ENCODE measurements around the gene TMEM167A.
"Not testable (repeated sequence)": the region's sequence is repeated elsewhere in the genome, so short reads cannot be mapped to it uniquely, and the experiment has no call there.

TMEM167A gene

GRCh38 chr5:83085106-83085505, 7.9 kb upstream of the TMEM167A start:
- no peak for DNase-seq

DNA sequence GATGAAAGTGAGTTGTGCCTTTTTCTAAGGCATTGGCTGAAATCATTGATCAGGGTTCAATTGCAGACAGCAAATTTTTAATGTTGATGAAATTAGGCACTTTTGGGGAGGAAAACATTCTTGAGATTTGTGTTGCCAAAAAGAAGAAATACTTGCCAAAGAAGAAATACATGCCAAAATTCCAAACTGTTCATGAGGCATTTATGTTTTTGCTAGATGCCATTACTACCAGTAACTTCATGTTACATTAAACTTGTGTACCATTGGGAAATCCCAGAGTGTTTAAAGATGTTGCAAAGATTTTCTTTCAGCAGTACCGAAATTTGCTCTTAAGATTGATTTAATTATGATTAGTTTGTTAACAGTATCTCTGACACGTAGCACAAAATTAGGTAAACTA, 7.1 kb upstream of the TMEM167A start:
- no peak for DNase-seq

- no peak for DNase-seq
Observed at GRCh38 chr5:83082750-83083149, 5.6 kb upstream of the TMEM167A start.

- no peak for DNase-seq
Observed at GRCh38 chr5:83077662-83078261, 568 bp upstream of the TMEM167A start.

GRCh38 chr5:83072966-83073365, 4.2 kb downstream of the TMEM167A start:
- DNase-seq = no peak

- no peak for DNase-seq
Observed at GRCh38 chr5:83071286-83072051, 5.7 kb downstream of the TMEM167A start.

DNA sequence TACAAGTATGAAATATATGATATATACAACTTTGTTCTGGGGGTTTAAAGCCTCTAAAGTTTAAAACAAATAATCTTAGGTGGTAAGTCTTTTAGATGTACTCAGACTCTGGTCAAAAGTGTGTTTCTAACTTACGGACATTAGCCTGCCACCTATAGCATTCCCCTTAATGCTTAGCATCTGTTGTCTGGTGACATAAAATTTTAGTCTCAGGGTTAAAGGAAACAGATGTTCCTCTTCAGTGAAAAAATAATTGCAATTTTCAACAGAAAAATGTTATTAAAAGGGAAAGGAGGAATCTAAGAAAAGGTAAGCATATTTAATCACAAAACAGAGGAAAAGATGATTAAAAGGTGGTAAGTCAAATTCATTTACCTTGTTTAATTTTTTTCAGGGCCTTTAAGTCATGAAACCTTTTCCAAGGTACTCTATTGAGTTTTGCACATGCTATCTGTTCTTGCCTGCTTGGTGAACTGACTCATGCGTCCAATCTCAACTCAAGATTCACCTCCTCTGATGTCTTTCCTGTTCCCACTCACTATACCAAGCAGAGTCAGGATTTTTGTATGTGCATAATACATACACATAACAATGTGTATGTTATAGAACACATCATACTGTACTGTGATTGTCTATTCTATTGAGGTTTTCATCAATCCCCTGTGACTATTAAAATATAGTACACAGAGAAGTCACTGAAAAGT, 7.9 kb downstream of the TMEM167A start:
- DNase-seq = no peak

- not testable (repeated sequence) for DNase-seq
Observed at GRCh38 chr5:83067377-83067776, 9.8 kb downstream of the TMEM167A start.

DNA sequence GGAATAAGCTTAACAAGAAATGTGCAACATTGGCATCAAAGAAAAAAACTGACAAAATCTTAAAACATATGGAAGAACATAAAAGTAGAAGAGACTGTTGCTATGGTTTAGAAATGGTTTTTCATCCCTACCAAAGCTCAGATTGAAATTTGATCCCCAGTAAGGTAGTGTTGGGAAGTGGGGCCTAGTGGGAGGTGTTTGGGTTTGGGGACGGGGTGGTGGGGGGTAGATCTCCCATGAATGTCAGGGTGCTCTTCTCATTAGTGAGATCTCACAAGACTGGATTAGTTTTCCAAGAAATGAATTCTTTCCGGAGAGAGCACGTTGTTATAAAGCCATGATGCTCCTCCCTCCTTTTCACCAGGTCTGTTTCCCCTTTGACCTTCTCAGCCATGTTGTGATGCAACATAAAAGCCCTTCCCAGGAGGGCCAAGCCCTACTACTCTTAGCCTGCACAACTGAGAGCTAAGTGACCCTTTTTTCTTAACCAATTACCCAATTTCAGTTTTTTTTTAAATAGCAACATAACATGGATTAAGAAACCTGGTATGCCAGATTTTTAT, 10.6 kb downstream of the TMEM167A start:
- no peak for DNase-seq

DNA sequence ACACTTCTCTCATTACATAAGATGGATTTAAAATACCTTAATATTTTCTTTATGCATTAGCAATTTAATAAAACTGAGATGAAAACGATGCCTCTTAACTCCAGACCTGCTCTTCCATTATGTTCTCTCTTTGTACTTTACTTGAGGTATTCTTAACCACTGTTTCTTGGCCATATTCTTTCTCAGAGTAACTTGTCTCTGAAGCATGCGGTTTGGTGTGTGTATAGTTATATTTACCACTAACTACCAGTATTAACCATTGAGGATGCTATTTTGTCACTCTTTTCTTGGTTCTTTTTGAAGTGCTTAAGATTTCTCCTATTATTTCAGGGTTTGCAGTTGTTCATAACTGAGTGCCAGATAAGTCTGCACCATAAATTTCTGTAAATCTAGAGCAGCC, 17.9 kb downstream of the TMEM167A start:
- DNase-seq = no peak

DNA sequence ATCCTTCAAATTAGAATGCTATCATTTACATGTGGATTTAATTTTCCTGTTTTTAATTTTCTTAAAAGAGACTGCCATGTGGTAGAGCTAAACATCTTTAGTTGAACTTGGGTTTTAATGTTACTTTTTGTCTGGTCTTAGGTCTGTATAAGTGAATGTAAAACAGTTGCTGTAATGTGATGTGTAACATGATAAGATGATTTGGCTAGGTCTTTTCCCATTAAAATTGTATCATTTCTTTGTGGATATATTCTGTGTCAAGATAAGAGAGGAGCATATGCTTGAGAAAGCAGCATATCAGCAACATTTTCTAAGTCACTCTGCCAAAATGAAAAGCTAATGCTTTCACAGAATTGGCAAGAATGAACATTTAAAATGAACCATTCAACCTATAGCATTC, 18.5 kb downstream of the TMEM167A start:
- no peak for DNase-seq

- DNase-seq = no peak
Observed at GRCh38 chr5:83055166-83055565, 22.0 kb downstream of the TMEM167A start.

DNA sequence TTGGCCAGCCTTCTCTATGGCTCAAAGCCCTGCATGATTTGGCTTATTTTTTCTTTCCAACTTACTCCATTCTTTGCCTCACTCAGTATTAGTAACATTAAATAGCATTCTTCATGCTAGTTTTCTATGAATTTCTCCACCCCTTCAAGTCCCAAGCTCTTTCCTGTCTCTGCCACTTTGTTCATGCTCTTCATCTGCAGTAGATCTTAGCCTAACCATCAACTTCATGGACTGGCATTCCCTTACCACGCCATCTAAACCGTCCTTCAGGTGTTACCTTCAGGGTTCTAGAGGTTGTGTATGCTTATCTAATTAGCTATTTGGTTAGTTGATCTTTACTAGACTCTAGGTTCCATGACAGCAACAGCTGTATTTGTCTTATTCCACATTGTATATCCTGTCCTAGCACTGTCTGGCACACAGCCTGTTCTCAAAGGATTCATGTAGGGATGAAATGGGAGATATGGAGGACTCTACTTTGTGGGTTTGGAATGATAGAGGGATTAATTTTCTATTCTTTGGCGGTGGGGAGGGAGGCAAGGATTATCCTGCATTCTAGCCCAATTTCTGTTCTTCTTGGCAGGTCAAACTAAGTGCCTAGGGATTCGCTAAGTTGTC, 26.4 kb downstream of the TMEM167A start:
- DNase-seq = no peak

GRCh38 chr5:83049370-83049885, 27.8 kb downstream of the TMEM167A start:
- no peak for DNase-seq

DNA sequence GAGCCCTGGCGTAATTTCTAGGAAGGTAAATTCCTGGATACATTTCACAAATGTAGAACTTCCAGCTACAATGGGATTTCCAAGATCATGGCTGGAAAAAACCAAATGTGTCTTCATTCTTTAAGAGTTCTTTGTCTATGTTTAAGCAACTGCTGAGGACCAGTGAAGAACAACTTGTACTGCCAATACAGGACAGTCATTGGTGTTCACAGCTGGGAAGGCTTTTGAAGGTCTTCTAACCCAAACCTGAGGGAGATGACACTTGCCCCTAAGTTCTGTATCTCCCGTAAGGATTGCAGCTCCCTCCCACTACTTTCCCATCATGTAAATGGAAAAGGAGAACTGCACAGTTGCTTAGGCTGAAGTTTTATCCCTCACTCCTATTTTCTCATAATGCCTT, 28.4 kb downstream of the TMEM167A start:
- DNase-seq = no peak

DNA sequence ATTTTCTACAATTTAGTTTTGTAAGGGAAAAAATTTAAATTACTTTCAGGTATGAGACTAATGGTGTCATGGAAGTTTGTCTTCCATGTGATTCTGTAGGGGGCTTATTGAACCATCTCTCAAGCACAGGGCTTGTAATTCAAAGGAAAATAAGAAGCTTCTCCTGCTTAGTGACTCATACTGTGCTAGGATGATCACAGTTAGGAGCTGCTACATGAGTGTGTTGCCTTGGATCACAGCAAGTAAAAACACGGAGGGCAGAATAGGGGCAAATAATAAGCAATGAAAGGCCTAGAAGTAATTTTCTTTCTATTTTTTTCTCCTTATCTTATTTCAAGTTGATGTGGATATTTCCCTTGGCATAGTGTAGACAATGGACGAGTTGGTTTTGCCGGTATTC, 28.9 kb downstream of the TMEM167A start:
- no peak for DNase-seq

- no peak for DNase-seq
Observed at GRCh38 chr5:83044926-83045325, 32.3 kb downstream of the TMEM167A start.

- DNase-seq = no peak
Observed at GRCh38 chr5:83042507-83042906, 34.7 kb downstream of the TMEM167A start.

- no peak for DNase-seq
Observed at GRCh38 chr5:83038924-83039323, 38.3 kb downstream of the TMEM167A start.

DNA sequence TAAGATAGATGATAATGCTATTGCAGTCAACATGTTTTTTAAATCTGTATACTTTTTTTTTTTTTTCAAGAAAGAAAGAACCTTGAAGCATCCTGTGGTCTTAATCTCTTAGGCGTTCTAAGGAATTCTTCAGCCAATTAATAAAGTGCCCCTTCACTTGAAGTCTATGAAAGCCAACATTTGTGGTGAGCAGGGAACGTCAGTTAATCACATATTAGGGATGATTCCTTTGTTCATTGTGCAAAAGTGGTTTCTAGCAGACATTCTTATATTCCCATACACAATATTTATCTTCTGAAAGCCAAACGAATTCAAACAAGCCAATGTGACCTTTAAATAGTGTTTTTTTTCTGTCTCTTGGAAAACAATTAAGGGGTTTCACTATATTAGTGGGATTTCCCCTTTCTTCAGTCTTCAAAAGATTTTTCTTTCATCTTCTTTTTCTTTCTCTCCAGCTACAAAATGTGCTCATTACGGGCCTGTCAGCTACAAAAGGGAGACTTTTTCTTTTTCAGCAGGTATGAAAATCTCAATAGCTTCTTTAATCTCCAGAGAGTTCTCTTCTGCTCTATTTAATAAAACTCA, 40.1 kb downstream of the TMEM167A start:
- DNase-seq = no peak

DNA sequence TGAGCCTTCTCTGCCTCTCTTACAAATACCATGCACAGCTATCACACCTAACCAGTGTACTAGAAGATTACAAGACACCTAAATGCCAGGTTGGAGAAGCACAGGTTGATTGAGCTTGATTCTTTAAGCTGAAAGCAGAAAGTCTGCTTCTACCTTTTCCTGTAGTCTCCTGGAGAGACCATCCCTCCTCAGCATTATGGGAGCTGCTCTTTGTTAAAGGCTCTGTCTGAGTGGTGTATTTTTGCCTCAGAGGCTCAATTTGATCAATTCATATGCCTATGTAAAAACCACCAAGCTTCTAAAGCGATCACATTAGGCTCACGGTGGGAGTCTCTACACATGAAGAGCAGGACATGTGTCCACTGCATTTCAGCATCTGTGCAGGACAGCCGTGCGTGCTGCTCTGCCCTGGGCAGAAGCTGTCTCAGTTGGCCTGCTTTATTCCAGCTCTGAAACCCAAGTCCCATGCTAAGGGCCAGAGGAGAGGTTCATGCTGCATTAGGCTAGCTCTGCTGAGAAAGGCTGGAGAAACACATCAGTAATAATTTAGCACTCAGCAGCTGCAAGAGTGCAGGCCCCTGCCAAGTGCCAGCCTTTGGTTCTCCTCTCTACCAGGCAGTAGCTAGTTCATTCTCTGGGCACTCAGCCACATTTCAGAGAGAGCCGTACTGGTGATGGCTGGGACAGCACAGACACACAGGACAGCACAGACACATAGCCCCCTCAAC, 41.7 kb downstream of the TMEM167A start:
- peak; percentile 66 for DNase-seq
